ENCODE measurements around the gene LCORL. TPM values are rescaled to one million over a fixed set of nuclear protein-coding genes. Genes with fewer than 3 reads are reported as not detected.
"Not testable (repeated sequence)": the region's sequence is repeated elsewhere in the genome, so short reads cannot be mapped to it uniquely, and the experiment has no call there.

LCORL gene
- total RNA-seq, 4 donors from 2014 or later: 6.1 to 17.5 (median 8.2) TPM

GRCh38 chr4:18042754-18043153 is 21.2 kb upstream of the LCORL start:
- H3K36me3 ChIP-seq: no peaks in the 10 kb centered on the region
- DNase-seq: no peak
- no peak overlapping the region for H3K27ac ChIP-seq
- no peak overlapping the region for H3K4me3 ChIP-seq
- H3K27me3 ChIP-seq: peaks cover 0 to 6% (median 0%) of the 10 kb centered on the region in 4 donors
- 60 to 65% methylated on average over 2 of the region's 2 CpGs for WGBS, 2 donors
- TF ChIP-seq POLR2A (IDR thresholded peaks at IDR 0.05) (no peak), CTCF (IDR thresholded peaks at IDR 0.05) (peak in 3 of 6 experiments; percentile 12 to 32 (median 25))
- intact Hi-C loops (cut with DNase I): no loop called here
- H3K9me3 ChIP-seq: no peaks in the 10 kb centered on the region
- no peaks in the 10 kb centered on the region for H3K4me1 ChIP-seq

GRCh38 chr4:18042012-18042411 is 20.5 kb upstream of the LCORL start:
- H3K4me1 ChIP-seq: no peaks in the 10 kb centered on the region
- no peaks in the 10 kb centered on the region for H3K9me3 ChIP-seq
- H3K4me3 ChIP-seq: no peak overlapping the region
- H3K27me3 ChIP-seq: peaks cover 0 to 6% (median 0%) of the 10 kb centered on the region in 4 donors
- intact Hi-C loops (cut with DNase I): no loop called here
- H3K27ac ChIP-seq: no peak overlapping the region
- no peak for DNase-seq
- WGBS, 2 donors: 95 to 100% methylated on average over 1 of the region's 1 CpG
- TF ChIP-seq POLR2A (IDR thresholded peaks at IDR 0.05) (no peak), CTCF (IDR thresholded peaks at IDR 0.05) (no peak)
- no peaks in the 10 kb centered on the region for H3K36me3 ChIP-seq

- no peak for DNase-seq
- TF ChIP-seq POLR2A (IDR thresholded peaks at IDR 0.05): no peak
- Histone ChIP-seq H3K27ac (no peak overlapping the region), H3K36me3 (no peaks in the 10 kb centered on the region), H3K4me1 (no peaks in the 10 kb centered on the region), H3K27me3 (peaks cover 0 to 6% (median 0%) of the 10 kb centered on the region in 4 donors), H3K9me3 (no peaks in the 10 kb centered on the region), H3K4me3 (no peak overlapping the region)
- intact Hi-C loops (cut with DNase I): no loop called here
- 88 to 98% methylated on average over 2 of the region's 2 CpGs for WGBS, 2 donors
These were observed 19.6 kb upstream of the LCORL start for GRCh38 chr4:18041114-18041513.

GRCh38 chr4:18039113-18039512 is 17.6 kb upstream of the LCORL start:
- Histone ChIP-seq H3K4me3 (no peak overlapping the region), H3K9me3 (no peaks in the 10 kb centered on the region), H3K27ac (no peak overlapping the region), H3K27me3 (peaks cover 0 to 6% (median 0%) of the 10 kb centered on the region in 4 donors), H3K4me1 (no peaks in the 10 kb centered on the region), H3K36me3 (no peaks in the 10 kb centered on the region)
- WGBS, 2 donors: 73 to 89% methylated on average over 2 of the region's 2 CpGs
- intact Hi-C loops (cut with DNase I): no loop called here
- no peak for DNase-seq
- TF ChIP-seq CTCF (IDR thresholded peaks at IDR 0.05) (no peak), POLR2A (IDR thresholded peaks at IDR 0.05) (no peak)

GRCh38 chr4:18036369-18036768 is 14.8 kb upstream of the LCORL start:
- H3K4me3 ChIP-seq; intact Hi-C loops (cut with DNase I); H3K27ac ChIP-seq; H3K9me3 ChIP-seq; H3K27me3 ChIP-seq; H3K4me1 ChIP-seq; DNase-seq; H3K36me3 ChIP-seq: not testable (repeated sequence)
- WGBS, 2 donors: 87 to 91% methylated on average over 9 to 10 of the region's 10 CpGs

GRCh38 chr4:18034099-18034498 is 12.5 kb upstream of the LCORL start:
- no peak for DNase-seq

More at GRCh38 chr4:18034099-18034498, 12.5 kb upstream of the LCORL start:
- 57 to 61% methylated on average over 2 of the region's 2 CpGs for WGBS, 2 donors
- no peak overlapping the region for H3K27ac ChIP-seq
- H3K4me1 ChIP-seq: no peaks in the 10 kb centered on the region
- H3K9me3 ChIP-seq: no peaks in the 10 kb centered on the region
- intact Hi-C loops (cut with DNase I): no loop called here
- no peaks in the 10 kb centered on the region for H3K36me3 ChIP-seq
- no peaks in the 10 kb centered on the region for H3K27me3 ChIP-seq
- no peak overlapping the region for H3K4me3 ChIP-seq
- TF ChIP-seq CTCF (IDR thresholded peaks at IDR 0.05) (no peak), POLR2A (IDR thresholded peaks at IDR 0.05) (no peak)

All from esophagus squamous epithelium (tissue), 5 donors.